Body of pancreas (tissue), 4 donors: Measurements from ENCODE around the gene ANO4. TPM values are rescaled to one million over a fixed set of nuclear protein-coding genes. Genes with fewer than 3 reads are reported as not detected.
A peak's percentile ranks its signal among the peaks of the same experiment; 100 is the strongest.

Source experiments
- ATAC-seq: fragments of 150-250 bp; one replicate; pipeline ENCODE4 v1.9.1; 2016
- DNase-seq, 4 donors: peaks; one replicate each; pipeline ENCODE4 v3.0.0-alpha.2; 2019
- H3K27ac ChIP-seq, 4 donors: fragments of 200-600 bp; sonication (generic); 1 replicate in 3 of 4; 2 replicates in 1 of 4; pipeline versions ENCODE4 v1.5.1 to v1.6.1; 2016 to 2019; ENCODE audit warnings: mild to moderate bottlenecking in 1 of 4, mixed read lengths in 1 of 4, moderate library complexity in 1 of 4
- H3K27me3 ChIP-seq, 2 donors: fragments of 200-600 bp; sonication (generic); one replicate each; pipeline ENCODE4 v1.6.0; 2016; ENCODE audit warnings: mild to moderate bottlenecking in 1 of 2
- H3K36me3 ChIP-seq, 2 donors: fragments of 200-600 bp; sonication (generic); replicated peaks in 1 of 2; 2 replicates each; pipeline ENCODE4 v1.5.1; 2016; ENCODE audit warnings: low read depth in 2 of 2; ENCODE audit not compliant: insufficient read depth in 1 of 2
- H3K4me1 ChIP-seq: fragments of 200-600 bp; sonication (generic); one replicate; pipeline ENCODE4 v1.6.0; 2016
- H3K4me3 ChIP-seq, 2 donors: fragments of 200-600 bp; sonication (generic); 1 replicate in 1 of 2; 2 replicates in 1 of 2; pipeline ENCODE4 v1.5.1; 2016 to 2019
- H3K9me3 ChIP-seq, 3 donors: fragments of 200-600 bp; sonication (generic); 1 replicate in 2 of 3; 2 replicates in 1 of 3; pipeline ENCODE4 v1.5.1; 2016
- POLR2A ChIP-seq, 3 donors: fragments of 450-650 bp; IDR thresholded peaks; one replicate each; pipeline ENCODE4 v1.6.1; 2016; ENCODE audit warnings: antibody characterized with exemption in 3 of 3, mild to moderate bottlenecking in 2 of 3
- whole genome bisulfite sequencing, 2 donors: methylation state at CpG; one replicate each; pipeline ENCODE4 v1.1.5; 2017; 5-methylcytosine and 5-hydroxymethylcytosine counted together
- intact Hi-C: fragments of 100-400 bp; cut with DNase I; formaldehyde crosslinking; loops from one replicate; pipeline ENCODE4 v1.15.1; 2023
- total RNA-seq, 2 donors: library from RNA; depleted of rRNA; stranded (reverse); fragments of >200 nt; gene quantifications; one replicate each; pipeline ENCODE4 v1.1.0, GENCODE V29; 2016
- TF ChIP-seq, protein P1 (sequence below), 7 experiments: fragments of 450-650 bp in 4 of 7; fragments of 200-600 bp in 3 of 7; sonication (generic) in 3 of 7; IDR thresholded peaks; one replicate each; pipeline ENCODE4 v1.5.1; 2016 to 2019; ENCODE audit warnings: antibody characterized with exemption in 7 of 7

ANO4 gene
- total RNA-seq, 2 donors from 2014 or later = 1.6 TPM; not detected in 1

DNA sequence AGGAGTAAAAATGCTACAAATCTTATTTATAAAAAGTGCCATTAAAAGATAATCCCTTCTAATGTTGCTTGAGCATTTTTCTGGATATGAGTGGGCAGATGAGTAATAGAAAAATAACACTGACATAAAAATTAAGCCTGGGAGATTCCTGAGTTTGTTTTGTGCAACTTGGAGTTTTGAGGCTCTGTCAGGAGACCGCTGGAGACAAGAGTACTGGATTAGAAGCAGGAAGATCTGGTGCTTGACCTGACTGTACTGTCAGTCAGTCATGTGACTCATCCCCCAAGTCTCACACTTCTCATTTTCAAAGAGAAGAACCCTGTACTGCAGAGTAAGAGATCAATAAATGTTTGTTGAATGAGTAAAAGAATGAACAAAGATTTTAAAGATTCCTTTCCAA lies 29.4 kb downstream of the ANO4 start:
- TF ChIP-seq POLR2A (IDR thresholded peaks at IDR 0.05) = no peak
- TF ChIP-seq, protein P1, sequence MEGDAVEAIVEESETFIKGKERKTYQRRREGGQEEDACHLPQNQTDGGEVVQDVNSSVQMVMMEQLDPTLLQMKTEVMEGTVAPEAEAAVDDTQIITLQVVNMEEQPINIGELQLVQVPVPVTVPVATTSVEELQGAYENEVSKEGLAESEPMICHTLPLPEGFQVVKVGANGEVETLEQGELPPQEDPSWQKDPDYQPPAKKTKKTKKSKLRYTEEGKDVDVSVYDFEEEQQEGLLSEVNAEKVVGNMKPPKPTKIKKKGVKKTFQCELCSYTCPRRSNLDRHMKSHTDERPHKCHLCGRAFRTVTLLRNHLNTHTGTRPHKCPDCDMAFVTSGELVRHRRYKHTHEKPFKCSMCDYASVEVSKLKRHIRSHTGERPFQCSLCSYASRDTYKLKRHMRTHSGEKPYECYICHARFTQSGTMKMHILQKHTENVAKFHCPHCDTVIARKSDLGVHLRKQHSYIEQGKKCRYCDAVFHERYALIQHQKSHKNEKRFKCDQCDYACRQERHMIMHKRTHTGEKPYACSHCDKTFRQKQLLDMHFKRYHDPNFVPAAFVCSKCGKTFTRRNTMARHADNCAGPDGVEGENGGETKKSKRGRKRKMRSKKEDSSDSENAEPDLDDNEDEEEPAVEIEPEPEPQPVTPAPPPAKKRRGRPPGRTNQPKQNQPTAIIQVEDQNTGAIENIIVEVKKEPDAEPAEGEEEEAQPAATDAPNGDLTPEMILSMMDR (IDR thresholded peaks at IDR 0.05) = no peak
- Histone ChIP-seq H3K36me3 (no peaks in the 10 kb centered on the region), H3K27ac (no peak overlapping the region), H3K4me3 (no peak overlapping the region), H3K4me1 (no peaks in the 10 kb centered on the region), H3K9me3 (no peaks in the 10 kb centered on the region), H3K27me3 (no peaks in the 10 kb centered on the region)
- no peak for ATAC-seq
- no peak for DNase-seq
- WGBS, 2 donors = 44 to 63% methylated on average over 1 of the region's 1 CpG
- intact Hi-C loops = no loop called here

DNA sequence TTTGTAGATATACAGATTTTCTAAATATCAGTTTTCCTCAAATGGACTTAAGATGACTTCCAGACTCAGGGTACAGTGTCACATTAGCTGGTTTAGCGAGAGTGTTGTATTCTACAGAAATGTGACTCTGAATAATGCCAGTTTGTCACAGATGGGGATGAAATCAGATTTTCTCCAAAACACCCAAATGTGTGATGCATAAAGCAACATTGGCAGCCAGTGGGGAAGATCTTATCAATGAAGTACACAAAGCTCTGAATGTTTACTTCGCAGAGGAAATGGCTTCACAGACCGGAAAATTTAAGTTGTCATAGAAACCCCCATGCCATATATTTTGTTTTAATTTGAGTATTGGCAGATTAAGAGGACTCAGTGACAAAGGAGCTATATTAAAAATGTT lies 29.9 kb downstream of the ANO4 start:
- Histone ChIP-seq H3K27ac (no peak overlapping the region), H3K4me1 (no peaks in the 10 kb centered on the region), H3K9me3 (no peaks in the 10 kb centered on the region), H3K36me3 (no peaks in the 10 kb centered on the region), H3K4me3 (no peak overlapping the region), H3K27me3 (no peaks in the 10 kb centered on the region)
- DNase-seq (no peak), ATAC-seq (no peak)
- 39 to 56% methylated on average over 3 of the region's 3 CpGs for WGBS, 2 donors
- intact Hi-C loops = no loop called here
- no peak for TF ChIP-seq POLR2A (IDR thresholded peaks at IDR 0.05)
- TF ChIP-seq, protein P1 (IDR thresholded peaks at IDR 0.05) = no peak

DNA sequence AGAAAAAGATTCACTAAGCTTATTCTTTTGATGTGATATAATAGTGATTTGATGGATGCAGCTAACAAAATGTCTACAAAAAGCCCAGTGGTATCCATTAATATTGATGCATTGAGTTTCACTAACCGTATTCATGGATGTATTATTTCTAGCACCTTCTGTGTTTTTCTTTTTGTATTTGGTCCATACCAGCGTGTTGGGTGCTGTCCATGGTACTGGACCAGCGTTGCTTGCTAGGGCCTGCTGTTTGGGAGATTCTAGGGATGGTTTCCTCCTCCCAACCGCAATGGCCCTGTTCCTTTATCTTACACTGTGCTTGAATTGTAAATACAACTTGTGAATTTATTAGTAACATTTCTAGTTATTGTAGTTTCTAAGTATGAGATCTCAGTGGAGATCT lies 31.7 kb downstream of the ANO4 start:
- intact Hi-C loops = no loop called here
- DNase-seq (peak; percentile 23 to 59 (median 30)), ATAC-seq (no peak)
- no peak for TF ChIP-seq POLR2A (IDR thresholded peaks at IDR 0.05)
- H3K27me3 ChIP-seq = no peaks in the 10 kb centered on the region
- no peak overlapping the region for H3K4me3 ChIP-seq
- no peak overlapping the region for H3K27ac ChIP-seq
- H3K9me3 ChIP-seq = no peaks in the 10 kb centered on the region
- no peaks in the 10 kb centered on the region for H3K36me3 ChIP-seq
- 8% methylated on average over 4 of the region's 4 CpGs for WGBS, 2 donors
- H3K4me1 ChIP-seq = no peaks in the 10 kb centered on the region

DNA sequence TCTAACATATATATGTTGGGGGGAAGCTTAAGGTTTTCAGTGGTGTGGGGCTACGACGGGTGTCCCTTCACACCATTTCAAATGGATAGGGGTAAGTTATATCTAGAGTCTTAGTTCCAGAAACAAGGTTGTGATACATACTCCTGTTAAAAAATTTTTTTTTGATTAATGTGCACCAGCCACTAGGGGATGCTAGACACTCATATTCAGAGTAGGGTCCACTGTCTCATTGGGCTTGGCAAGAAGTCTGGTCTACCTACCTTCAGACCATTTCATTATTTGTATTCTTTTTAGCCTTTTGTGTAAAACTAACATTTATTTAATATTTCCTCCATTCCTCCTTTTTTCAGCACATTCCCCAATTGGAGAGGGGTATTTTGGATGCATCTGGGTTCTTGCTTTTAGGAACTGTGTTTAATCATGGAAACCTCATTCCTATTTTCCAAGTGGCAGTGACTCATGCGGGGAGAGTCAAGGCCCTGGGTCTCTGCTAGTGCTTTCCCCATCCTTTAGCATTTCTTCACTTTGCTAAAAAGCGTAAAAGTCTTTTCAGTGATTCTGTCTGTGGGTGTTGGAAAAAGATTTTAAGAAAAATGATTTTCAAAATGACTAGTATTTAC lies 33.4 kb downstream of the ANO4 start:
- intact Hi-C loops = no loop called here
- Histone ChIP-seq H3K27me3 (no peaks in the 10 kb centered on the region), H3K4me3 (no peak overlapping the region), H3K27ac (no peak overlapping the region), H3K36me3 (no peaks in the 10 kb centered on the region), H3K4me1 (no peaks in the 10 kb centered on the region), H3K9me3 (no peaks in the 10 kb centered on the region)
- 30 to 31% methylated on average over 4 of the region's 4 CpGs for WGBS, 2 donors
- no peak for TF ChIP-seq POLR2A (IDR thresholded peaks at IDR 0.05)
- TF ChIP-seq, protein P1 (IDR thresholded peaks at IDR 0.05) = peak; percentile 31 to 83 (median 72)
- peak; percentile 47 for ATAC-seq
- DNase-seq = peak; percentile 12 to 23 (median 17)

DNA sequence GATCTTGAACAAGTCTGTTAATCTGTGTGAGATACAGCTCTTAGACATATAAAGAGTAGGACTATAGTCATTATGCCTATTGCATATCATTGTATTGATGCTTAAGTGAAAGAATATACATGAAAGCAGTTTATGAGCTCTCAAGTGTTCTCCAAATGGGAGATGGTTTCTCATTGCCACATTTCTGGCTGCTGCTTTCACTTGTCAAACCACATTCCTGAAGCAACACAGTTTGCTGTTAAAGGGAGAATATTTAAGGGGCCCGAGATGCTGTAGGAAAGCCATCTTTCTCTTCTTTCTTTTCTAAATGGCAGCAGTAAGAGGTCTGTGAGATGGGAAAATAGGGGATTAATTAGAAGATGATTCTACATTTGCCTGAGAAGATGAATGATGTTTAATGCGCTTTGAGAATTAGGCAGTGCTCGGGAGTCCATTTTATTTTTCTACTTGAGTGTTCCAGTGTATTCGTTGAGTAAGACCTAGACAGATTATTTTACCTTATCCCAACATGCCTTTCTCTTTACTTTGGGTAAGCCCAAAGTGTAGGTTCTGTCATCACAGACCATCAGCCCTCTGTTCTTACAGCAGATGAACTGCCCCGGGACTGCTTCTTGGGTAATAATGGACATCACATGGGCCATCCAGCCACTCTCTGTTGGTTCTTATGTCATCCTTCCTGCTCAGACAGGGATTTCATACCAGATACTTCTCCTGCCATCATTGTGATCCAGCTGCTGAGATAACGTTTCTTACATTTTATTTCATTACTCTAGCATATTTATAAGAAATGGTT lies 35.6 kb downstream of the ANO4 start:
- DNase-seq (no peak), ATAC-seq (no peak)
- no peak overlapping the region for H3K4me3 ChIP-seq
- H3K4me1 ChIP-seq = no peaks in the 10 kb centered on the region
- intact Hi-C loops = no loop called here
- no peak overlapping the region for H3K27ac ChIP-seq
- H3K27me3 ChIP-seq = no peaks in the 10 kb centered on the region
- no peaks in the 10 kb centered on the region for H3K36me3 ChIP-seq
- no peaks in the 10 kb centered on the region for H3K9me3 ChIP-seq
- 62 to 63% methylated on average over 6 of the region's 6 CpGs for WGBS, 2 donors
- TF ChIP-seq POLR2A (IDR thresholded peaks at IDR 0.05) = no peak
